Memory B cell (primary cell): ENCODE measurements around the gene LAT.
"Not testable (repeated sequence)": the region's sequence is repeated elsewhere in the genome, so short reads cannot be mapped to it uniquely, and the experiment has no call there.

Experiments used
- ATAC-seq: fragments of 150-1000 bp; cut with Tn5 transposase; 2 replicates; pipeline ENCODE4 v1.10.0; 2021; ENCODE audit warnings: low read depth, mild to moderate bottlenecking, moderate library complexity
- DNase-seq, 2 donors: peaks; one replicate each; pipeline ENCODE4 v3.0.0; 2022; ENCODE audit warnings: low spot score in 2 of 2
- H3K27ac Mint-ChIP-seq: one replicate; pipeline ENCODE4 v1.8.0; 2022; ENCODE audit warnings: mild to moderate bottlenecking, moderate library complexity, mixed read lengths
- H3K27me3 Mint-ChIP-seq: one replicate; pipeline ENCODE4 v1.8.0; 2022; ENCODE audit warnings: mixed read lengths
- H3K36me3 Mint-ChIP-seq: one replicate; pipeline ENCODE4 v1.8.0; 2022; ENCODE audit warnings: mild to moderate bottlenecking, mixed read lengths
- H3K4me1 Mint-ChIP-seq: one replicate; pipeline ENCODE4 v1.8.0; 2022; ENCODE audit warnings: mixed read lengths
- H3K4me3 Mint-ChIP-seq: one replicate; pipeline ENCODE4 v1.8.0; 2022; ENCODE audit warnings: mild to moderate bottlenecking, moderate library complexity, mixed read lengths
- H3K9me3 Mint-ChIP-seq: one replicate; pipeline ENCODE4 v1.8.0; 2022; ENCODE audit warnings: mixed read lengths

The LAT gene

DNA sequence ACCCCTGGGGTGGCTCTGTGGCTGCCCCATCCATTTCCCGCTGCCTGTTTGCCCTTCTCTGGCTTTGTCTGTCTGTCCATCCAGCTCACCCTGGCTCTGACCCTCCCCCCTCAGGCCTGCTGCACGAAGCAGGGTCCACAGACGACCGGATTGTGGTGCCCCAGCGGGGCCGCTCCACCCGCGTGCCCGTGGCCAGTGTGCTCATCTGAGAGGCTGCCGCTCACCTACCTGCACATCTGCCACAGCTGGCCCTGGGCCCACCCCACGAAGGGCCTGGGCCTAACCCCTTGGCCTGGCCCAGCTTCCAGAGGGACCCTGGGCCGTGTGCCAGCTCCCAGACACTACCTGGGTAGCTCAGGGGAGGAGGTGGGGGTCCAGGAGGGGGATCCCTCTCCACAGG is 761 bp upstream of the LAT start:
- Mint-ChIP-seq H3K36me3 (peaks cover 45% of the 10 kb centered on the region), H3K9me3 (peaks cover 6% of the 10 kb centered on the region), H3K27me3 (no peaks in the 10 kb centered on the region), H3K4me3 (no peak overlapping the region), H3K27ac (no peak overlapping the region), H3K4me1 (peaks cover 15% of the 10 kb centered on the region)
- ATAC-seq (no peak), DNase-seq (no peak)

DNA sequence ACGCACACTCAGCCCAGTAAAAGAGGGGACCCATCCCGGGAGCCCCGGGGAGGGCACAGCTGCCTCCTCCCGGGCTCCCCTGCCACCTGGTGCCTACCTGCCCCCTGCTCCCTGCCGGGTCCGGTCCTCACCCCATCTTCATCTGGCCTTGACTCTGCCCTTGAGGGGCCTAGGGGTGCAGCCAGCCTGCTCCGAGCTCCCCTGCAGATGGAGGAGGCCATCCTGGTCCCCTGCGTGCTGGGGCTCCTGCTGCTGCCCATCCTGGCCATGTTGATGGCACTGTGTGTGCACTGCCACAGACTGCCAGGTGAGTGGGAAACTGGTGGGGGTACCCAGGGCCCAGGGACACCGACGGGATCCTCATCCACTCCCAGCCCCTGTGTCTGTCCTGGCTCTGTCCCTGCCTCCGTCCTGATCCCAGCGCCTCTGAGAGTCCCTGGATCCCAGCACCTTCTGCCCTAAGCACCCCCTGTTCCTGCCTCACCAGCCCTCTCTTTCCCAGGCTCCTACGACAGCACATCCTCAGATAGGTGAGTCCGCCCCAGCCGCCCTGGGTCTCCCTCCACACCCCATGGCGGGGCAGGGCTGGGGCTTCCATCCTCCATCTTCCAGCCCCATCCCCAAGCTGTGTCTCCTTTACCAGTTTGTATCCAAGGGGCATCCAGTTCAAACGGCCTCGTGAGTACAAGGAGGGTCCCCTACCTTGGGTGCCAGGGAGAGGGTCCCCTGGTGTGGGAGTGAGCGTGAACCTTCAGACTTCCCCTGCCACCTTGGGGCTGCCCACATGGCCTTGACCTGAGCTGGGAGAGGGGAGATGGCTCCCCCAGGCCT is 574 bp downstream of the LAT start:
- H3K4me1 Mint-ChIP-seq, result peaks cover 15% of the 10 kb centered on the region
- H3K36me3 Mint-ChIP-seq, result peaks cover 52% of the 10 kb centered on the region
- ATAC-seq, result no peak
- no peak for DNase-seq
- no peak overlapping the region for H3K27ac Mint-ChIP-seq
- peak overlapping the region; percentile 54 for H3K4me3 Mint-ChIP-seq
- H3K9me3 Mint-ChIP-seq, result peaks cover 6% of the 10 kb centered on the region
- no peaks in the 10 kb centered on the region for H3K27me3 Mint-ChIP-seq

DNA sequence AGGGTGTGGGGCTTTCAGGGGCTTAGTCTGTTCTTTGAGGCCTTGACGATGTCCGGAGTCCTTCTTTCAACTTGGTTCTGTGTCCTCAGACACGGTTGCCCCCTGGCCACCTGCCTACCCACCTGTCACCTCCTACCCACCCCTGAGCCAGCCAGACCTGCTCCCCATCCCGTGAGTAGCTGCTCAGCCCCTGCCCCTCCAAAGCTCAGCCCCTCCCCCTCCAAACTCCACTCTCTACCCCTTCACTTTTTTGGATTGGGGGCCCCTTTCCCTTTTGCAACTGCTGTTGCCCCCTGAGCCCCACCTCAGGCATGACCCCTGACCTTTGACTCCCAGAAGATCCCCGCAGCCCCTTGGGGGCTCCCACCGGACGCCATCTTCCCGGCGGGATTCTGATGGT is 1.2 kb downstream of the LAT start:
- no peaks in the 10 kb centered on the region for H3K27me3 Mint-ChIP-seq
- H3K36me3 Mint-ChIP-seq, result peaks cover 49% of the 10 kb centered on the region
- ATAC-seq (no peak), DNase-seq (no peak)
- H3K9me3 Mint-ChIP-seq, result peaks cover 6% of the 10 kb centered on the region
- peaks cover 15% of the 10 kb centered on the region for H3K4me1 Mint-ChIP-seq
- H3K4me3 Mint-ChIP-seq, result no peak overlapping the region
- H3K27ac Mint-ChIP-seq, result no peak overlapping the region

DNA sequence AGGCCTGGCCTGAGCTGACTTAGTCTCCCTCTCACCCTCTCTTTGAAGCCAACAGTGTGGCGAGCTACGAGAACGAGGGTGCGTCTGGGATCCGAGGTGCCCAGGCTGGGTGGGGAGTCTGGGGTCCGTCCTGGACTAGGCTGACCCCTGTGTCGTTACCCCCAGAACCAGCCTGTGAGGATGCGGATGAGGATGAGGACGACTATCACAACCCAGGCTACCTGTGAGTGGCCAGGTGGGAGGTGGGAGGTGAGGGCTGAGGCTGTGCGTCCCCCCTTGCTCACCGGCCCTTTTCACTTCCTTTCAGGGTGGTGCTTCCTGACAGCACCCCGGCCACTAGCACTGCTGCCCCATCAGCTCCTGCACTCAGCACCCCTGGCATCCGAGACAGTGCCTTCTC is 1.6 kb downstream of the LAT start:
- Mint-ChIP-seq H3K27ac (no peak overlapping the region), H3K4me1 (peaks cover 15% of the 10 kb centered on the region), H3K4me3 (no peak overlapping the region), H3K27me3 (no peaks in the 10 kb centered on the region), H3K36me3 (peaks cover 47% of the 10 kb centered on the region), H3K9me3 (peaks cover 6% of the 10 kb centered on the region)
- no peak for ATAC-seq
- no peak for DNase-seq

DNA sequence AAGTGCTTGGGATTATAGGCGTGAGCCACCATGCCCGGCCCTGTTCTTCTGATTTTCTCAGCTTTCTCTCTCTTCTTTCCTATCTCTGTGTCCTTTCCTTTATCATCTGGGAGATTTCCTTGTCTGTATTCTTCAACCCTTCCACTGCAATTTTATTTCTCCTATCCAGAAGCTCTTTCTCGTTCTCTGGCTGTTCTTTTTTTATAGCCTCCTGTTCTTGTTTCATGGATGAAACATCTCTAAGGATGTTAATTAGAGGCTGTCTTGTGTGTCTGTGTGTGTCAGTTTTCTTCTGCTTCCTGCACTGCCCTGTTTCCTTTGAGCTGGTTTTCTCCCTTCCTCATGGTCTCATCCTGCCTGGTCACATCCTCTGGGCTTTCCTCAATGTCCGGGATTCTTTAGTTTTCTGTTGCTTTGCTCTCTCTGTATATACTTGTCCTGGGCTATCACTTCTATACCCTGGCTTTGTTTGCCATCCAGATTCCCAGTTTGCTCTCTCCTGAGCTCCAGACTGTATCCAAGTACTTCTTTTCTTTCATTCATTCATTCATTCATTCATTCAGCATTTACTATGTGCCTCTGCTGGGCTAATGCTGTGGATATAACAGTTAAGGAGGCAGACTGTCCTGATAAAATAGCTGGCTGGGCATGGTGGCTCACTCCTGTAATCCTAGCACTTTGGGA is 2.5 kb downstream of the LAT start:
- H3K36me3 Mint-ChIP-seq, result peaks cover 39% of the 10 kb centered on the region

DNA sequence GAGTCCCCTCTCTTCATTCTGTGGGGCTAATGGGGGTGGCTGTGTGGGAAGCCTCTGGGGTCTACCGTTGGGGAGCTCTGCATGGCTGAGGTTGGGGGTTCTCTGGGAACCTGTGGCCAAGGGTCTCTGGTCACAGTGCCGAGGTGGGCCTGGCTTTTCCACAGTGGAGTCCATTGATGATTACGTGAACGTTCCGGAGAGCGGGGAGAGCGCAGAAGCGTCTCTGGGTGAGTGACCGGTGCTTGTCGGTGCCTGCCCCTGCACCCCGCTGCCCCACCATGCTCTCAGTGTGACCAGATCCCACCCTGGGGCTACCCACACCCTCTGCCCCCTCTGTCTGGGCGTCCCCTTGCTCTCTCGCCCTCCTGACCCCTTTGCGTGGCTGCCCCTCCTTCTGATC is 4.5 kb downstream of the LAT start:
- Mint-ChIP-seq H3K4me3 (no peak overlapping the region), H3K27me3 (no peaks in the 10 kb centered on the region), H3K9me3 (peaks cover 6% of the 10 kb centered on the region), H3K36me3 (peaks cover 22% of the 10 kb centered on the region), H3K27ac (no peak overlapping the region), H3K4me1 (peaks cover 7% of the 10 kb centered on the region)
- ATAC-seq (no peak), DNase-seq (no peak)

More for the DNA sequence above, 2.5 kb downstream of the LAT start:
- Mint-ChIP-seq H3K9me3 (peaks cover 6% of the 10 kb centered on the region), H3K27ac (no peak overlapping the region), H3K4me3 (no peak overlapping the region), H3K27me3 (no peaks in the 10 kb centered on the region), H3K4me1 (peaks cover 15% of the 10 kb centered on the region)
- ATAC-seq (no peak), DNase-seq (no peak)

DNA sequence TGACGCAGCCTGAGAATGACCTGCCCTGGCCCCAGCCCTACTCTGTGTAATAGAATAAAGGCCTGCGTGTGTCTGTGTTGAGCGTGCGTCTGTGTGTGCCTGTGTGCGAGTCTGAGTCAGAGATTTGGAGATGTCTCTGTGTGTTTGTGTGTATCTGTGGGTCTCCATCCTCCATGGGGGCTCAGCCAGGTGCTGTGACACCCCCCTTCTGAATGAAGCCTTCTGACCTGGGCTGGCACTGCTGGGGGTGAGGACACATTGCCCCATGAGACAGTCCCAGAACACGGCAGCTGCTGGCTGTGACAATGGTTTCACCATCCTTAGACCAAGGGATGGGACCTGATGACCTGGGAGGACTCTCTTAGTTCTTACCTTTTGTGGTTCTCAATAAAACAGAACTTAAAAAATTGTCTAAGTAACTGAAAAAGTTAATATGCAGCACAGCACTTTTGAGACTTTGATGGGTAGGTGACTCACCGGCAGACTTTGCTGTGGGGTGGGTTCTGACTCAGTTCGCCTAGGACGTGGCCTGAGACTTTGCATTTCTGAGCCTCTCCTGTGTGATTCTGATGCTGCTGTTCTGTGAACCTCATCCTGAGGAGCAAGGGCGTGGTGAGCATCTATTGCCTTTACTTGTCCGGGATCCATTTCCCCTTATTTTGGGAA is 5.7 kb downstream of the LAT start:
- H3K36me3 Mint-ChIP-seq, result peaks cover 21% of the 10 kb centered on the region
- H3K4me3 Mint-ChIP-seq, result no peak overlapping the region
- no peaks in the 10 kb centered on the region for H3K27me3 Mint-ChIP-seq
- H3K9me3 Mint-ChIP-seq, result peaks cover 6% of the 10 kb centered on the region
- H3K4me1 Mint-ChIP-seq, result peaks cover 2% of the 10 kb centered on the region
- ATAC-seq (no peak), DNase-seq (no peak)
- no peak overlapping the region for H3K27ac Mint-ChIP-seq

DNA sequence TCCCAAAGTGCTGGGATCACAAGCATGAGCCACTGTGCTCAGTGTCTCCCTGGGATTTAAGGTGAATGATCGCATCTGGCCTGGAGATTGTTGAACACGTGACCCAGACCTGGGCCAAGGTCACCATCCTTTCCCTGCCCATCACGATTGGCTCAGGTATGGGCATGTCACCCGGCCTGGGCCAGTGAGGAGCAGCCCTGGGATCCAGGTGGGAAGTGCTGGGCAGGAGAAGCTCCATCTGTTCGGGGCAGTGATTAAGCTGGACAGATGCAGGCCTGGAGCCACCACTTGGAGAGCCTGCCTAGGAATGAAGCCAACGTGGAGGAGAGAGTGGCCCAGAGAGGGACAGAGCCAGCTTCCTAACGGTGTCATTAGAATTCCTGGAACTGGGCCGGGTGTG is 6.8 kb downstream of the LAT start:
- ATAC-seq (no peak), DNase-seq (no peak)
- H3K4me3 Mint-ChIP-seq, result no peak overlapping the region
- peaks cover 6% of the 10 kb centered on the region for H3K9me3 Mint-ChIP-seq
- H3K27me3 Mint-ChIP-seq, result peaks cover 2% of the 10 kb centered on the region
- peaks cover 21% of the 10 kb centered on the region for H3K36me3 Mint-ChIP-seq
- no peak overlapping the region for H3K27ac Mint-ChIP-seq
- H3K4me1 Mint-ChIP-seq, result no peaks in the 10 kb centered on the region

DNA sequence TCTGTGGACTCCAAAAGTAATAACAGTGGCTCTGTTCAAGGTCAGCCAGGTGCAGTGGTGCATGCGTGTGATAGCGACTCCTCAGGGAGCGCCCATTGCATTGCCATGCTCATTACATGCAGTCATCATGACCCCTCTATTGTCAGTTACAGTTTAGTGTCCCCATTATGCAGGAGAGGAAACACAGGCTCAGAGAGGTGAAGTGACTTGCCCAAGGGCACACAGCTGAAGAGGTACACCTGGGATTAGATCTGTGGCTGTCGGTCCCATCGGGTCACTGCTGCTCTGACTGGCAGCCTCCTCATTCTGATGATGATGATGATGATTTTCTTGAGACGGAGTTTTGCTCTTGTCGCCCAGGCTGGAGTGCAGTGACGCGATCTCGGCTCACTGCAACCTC is 7.6 kb downstream of the LAT start:
- H3K27me3 Mint-ChIP-seq, result peaks cover 2% of the 10 kb centered on the region
- peaks cover 1% of the 10 kb centered on the region for H3K9me3 Mint-ChIP-seq
- peaks cover 16% of the 10 kb centered on the region for H3K36me3 Mint-ChIP-seq
- no peaks in the 10 kb centered on the region for H3K4me1 Mint-ChIP-seq
- no peak overlapping the region for H3K27ac Mint-ChIP-seq
- ATAC-seq (no peak), DNase-seq (no peak)
- no peak overlapping the region for H3K4me3 Mint-ChIP-seq

DNA sequence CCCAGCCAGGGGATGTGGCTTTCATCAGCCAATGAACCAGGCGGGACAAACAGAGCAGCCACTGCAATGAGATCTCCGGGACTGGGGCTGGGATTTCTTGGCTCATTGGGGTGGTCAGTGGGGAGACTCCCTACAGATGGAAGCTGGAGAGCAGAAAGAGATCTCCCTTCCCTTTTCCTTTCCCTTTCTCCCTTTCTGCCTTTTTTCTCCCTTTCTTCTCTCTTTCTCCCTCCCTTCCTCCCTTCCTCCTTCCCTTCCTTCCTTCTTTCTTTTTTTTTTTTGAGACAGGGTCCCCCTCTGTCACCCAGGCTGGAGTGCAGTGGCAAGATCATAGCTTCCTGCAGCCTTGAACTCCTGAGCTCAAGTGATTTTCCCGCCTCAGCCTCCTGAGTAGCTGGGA is 14.0 kb downstream of the LAT start:
- no peaks in the 10 kb centered on the region for H3K9me3 Mint-ChIP-seq

DNA sequence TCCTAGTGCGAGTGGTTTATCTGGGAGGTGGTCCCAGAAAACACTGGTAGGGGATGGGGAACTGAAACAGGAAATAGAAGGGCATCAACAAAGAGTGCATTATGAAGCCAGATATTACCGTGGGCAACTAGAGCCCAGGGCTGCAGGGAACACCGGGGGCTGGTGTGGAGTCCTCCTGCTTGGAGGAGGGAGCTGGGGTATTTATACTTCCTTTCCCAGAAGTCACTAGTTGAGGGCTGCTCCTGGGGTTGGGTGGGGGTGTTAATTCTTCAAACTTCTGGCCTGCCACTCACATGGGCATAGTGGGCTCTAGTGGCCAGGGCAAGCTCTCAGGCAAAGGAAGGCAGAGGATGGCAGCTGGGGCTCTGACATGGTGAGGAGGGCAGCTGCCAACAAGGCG is 14.7 kb downstream of the LAT start:
- no peak overlapping the region for H3K4me3 Mint-ChIP-seq
- H3K27ac Mint-ChIP-seq, result peak overlapping the region; percentile 62
- no peaks in the 10 kb centered on the region for H3K9me3 Mint-ChIP-seq

More for the DNA sequence above, 14.0 kb downstream of the LAT start:
- DNase-seq (no peak), ATAC-seq (no peak)
- Mint-ChIP-seq H3K36me3 (no peaks in the 10 kb centered on the region), H3K27me3 (peaks cover 4% of the 10 kb centered on the region), H3K4me3 (no peak overlapping the region), H3K27ac (peak overlapping the region; percentile 62), H3K4me1 (peaks cover 10% of the 10 kb centered on the region)

DNA sequence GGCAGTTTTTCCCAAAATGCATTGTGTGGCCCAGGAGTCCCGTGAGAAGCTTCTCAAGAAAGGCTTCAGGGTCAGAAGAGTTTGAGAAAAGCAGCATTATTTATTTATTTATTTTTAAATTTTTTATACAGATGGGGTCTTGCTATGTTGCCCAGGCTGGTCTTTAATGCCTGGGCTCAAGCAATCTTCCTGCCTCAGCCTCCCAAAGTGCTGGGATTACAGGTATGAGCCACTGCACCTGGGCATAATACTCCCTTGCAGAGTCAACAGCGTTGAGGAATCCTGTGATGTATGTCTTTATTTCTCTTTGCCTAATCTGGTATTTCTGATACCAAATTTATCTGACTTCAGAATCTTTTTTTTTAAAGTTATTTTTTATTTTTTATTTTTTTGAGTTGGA is 15.2 kb downstream of the LAT start:
- Mint-ChIP-seq H3K4me1 (peaks cover 10% of the 10 kb centered on the region), H3K4me3 (no peak overlapping the region), H3K27ac (peak overlapping the region; percentile 62), H3K9me3 (no peaks in the 10 kb centered on the region), H3K27me3 (peaks cover 6% of the 10 kb centered on the region), H3K36me3 (no peaks in the 10 kb centered on the region)
- DNase-seq, result no peak
- ATAC-seq, result no peak

More for the DNA sequence above, 14.7 kb downstream of the LAT start:
- H3K36me3 Mint-ChIP-seq, result no peaks in the 10 kb centered on the region
- H3K27me3 Mint-ChIP-seq, result peaks cover 6% of the 10 kb centered on the region
- peaks cover 10% of the 10 kb centered on the region for H3K4me1 Mint-ChIP-seq
- ATAC-seq (peak; percentile 37), DNase-seq (no peak)

DNA sequence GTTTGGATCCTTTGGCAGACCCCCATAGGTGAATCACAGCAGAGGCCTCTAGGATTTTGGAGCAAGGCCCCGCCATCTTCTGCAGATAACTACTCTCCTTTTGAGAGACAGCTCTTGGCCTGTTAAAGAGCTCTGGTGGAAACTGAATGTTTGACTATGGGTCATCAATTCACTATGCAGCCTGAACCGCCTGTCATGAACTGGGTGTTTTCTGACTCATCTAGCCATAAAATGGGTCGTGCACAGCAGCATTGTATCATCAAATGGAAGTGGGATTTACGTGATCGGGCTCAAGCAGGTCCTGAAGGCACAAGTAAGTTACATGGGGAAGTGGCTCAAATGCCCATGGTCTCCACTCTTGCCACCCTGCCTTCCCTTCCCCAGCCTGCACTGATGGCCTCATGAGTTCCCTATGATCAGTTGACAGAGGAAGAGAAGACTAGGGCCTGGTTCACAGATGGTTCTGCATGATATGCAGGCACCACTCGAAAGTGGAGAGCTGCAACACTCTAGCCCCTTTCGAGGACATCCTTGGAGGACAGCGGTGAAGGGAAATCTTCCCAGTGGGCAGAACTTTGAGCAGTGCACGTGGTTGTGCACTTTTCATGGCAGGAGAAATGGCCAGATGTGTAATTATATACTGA is 19.8 kb downstream of the LAT start:
- H3K4me3 Mint-ChIP-seq, H3K4me1 Mint-ChIP-seq, H3K9me3 Mint-ChIP-seq, H3K36me3 Mint-ChIP-seq, DNase-seq, H3K27ac Mint-ChIP-seq, ATAC-seq: not testable (repeated sequence)
- peaks cover 10% of the 10 kb centered on the region for H3K27me3 Mint-ChIP-seq
